ACC112 (cell line): ENCODE data around the gene XPR1.

Experiments used
- H2AFZ ChIP-seq: fragments of 200-600 bp; sonication (generic); one replicate; pipeline ENCODE4 v1.6.0; 2017; ENCODE audit warnings: antibody characterized with exemption, low read length; ENCODE audit not compliant: unreplicated experiment
- H3K27ac ChIP-seq: fragments of 200-600 bp; sonication (generic); 2 replicates; pipeline ENCODE4 v1.5.1; 2014; ENCODE audit warnings: low read depth, mild to moderate bottlenecking, antibody characterized with exemption, low read length, moderate library complexity
- H3K27me3 ChIP-seq: fragments of 200-600 bp; sonication (generic); 2 replicates; pipeline ENCODE4 v1.6.1; 2014; ENCODE audit warnings: mild to moderate bottlenecking, antibody characterized with exemption, low read length, moderate library complexity, mixed read lengths; ENCODE audit not compliant: insufficient read depth
- H3K36me3 ChIP-seq: fragments of 200-600 bp; sonication (generic); 2 replicates; pipeline ENCODE4 v1.6.1; 2016; ENCODE audit warnings: mild to moderate bottlenecking, antibody characterized with exemption, low read length, moderate library complexity, mixed read lengths; ENCODE audit not compliant: insufficient read depth
- H3K4me1 ChIP-seq: fragments of 200-600 bp; sonication (generic); one replicate; pipeline ENCODE4 v1.6.1; 2016; ENCODE audit warnings: low read length, mixed read lengths; ENCODE audit not compliant: insufficient read depth, unreplicated experiment, control insufficient read depth
- H3K4me3 ChIP-seq: fragments of 200-600 bp; sonication (generic); 2 replicates; pipeline ENCODE4 v1.5.1; 2014; ENCODE audit warnings: mild to moderate bottlenecking, low read depth, low read length
- H3K79me2 ChIP-seq: fragments of 200-600 bp; sonication (generic); one replicate; pipeline ENCODE4 v1.6.0; 2016; ENCODE audit warnings: low read length; ENCODE audit not compliant: control insufficient read depth, unreplicated experiment, insufficient read depth

The XPR1 gene

GRCh38 chr1:180902541-180902940 lies 270.7 kb downstream of the XPR1 start:
- no peak overlapping the region for H2AFZ ChIP-seq

GRCh38 chr1:180905927-180906326 lies 274.1 kb downstream of the XPR1 start:
- Histone ChIP-seq H3K79me2 (no peaks in the 10 kb centered on the region), H3K4me3 (no peak overlapping the region), H3K36me3 (no peaks in the 10 kb centered on the region), H2AFZ (no peak overlapping the region), H3K27ac (no peak overlapping the region), H3K27me3 (no peaks in the 10 kb centered on the region), H3K4me1 (no peaks in the 10 kb centered on the region)

More at GRCh38 chr1:180902541-180902940, 270.7 kb downstream of the XPR1 start:
- H3K27ac ChIP-seq = no peak overlapping the region
- H3K4me3 ChIP-seq = no peak overlapping the region
- no peaks in the 10 kb centered on the region for H3K36me3 ChIP-seq
- H3K4me1 ChIP-seq = no peaks in the 10 kb centered on the region
- H3K79me2 ChIP-seq = no peaks in the 10 kb centered on the region
- H3K27me3 ChIP-seq = no peaks in the 10 kb centered on the region

- Histone ChIP-seq H3K27ac (no peak overlapping the region), H3K27me3 (no peaks in the 10 kb centered on the region), H3K4me1 (peaks cover 4% of the 10 kb centered on the region), H3K36me3 (no peaks in the 10 kb centered on the region), H3K4me3 (no peak overlapping the region), H3K79me2 (no peaks in the 10 kb centered on the region), H2AFZ (no peak overlapping the region)
Observed at GRCh38 chr1:180906511-180906910, 274.7 kb downstream of the XPR1 start.

- H3K27ac ChIP-seq = no peak overlapping the region
- peaks cover 5% of the 10 kb centered on the region for H3K4me1 ChIP-seq
- H3K4me3 ChIP-seq = no peak overlapping the region
- no peaks in the 10 kb centered on the region for H3K27me3 ChIP-seq
- H3K36me3 ChIP-seq = no peaks in the 10 kb centered on the region
- H3K79me2 ChIP-seq = no peaks in the 10 kb centered on the region
- H2AFZ ChIP-seq = no peak overlapping the region
Observed at GRCh38 chr1:180907313-180908055, 275.7 kb downstream of the XPR1 start.

GRCh38 chr1:180908074-180908765 lies 276.4 kb downstream of the XPR1 start:
- Histone ChIP-seq H3K27me3 (no peaks in the 10 kb centered on the region), H3K27ac (no peak overlapping the region), H3K4me3 (no peak overlapping the region), H2AFZ (no peak overlapping the region), H3K79me2 (no peaks in the 10 kb centered on the region), H3K4me1 (peaks cover 5% of the 10 kb centered on the region), H3K36me3 (no peaks in the 10 kb centered on the region)

GRCh38 chr1:180909005-180909414 lies 277.2 kb downstream of the XPR1 start:
- H2AFZ ChIP-seq = no peak overlapping the region
- peaks cover 2% of the 10 kb centered on the region for H3K79me2 ChIP-seq
- H3K4me3 ChIP-seq = no peak overlapping the region

GRCh38 chr1:180909462-180909976 lies 277.7 kb downstream of the XPR1 start:
- H3K36me3 ChIP-seq = no peaks in the 10 kb centered on the region
- no peaks in the 10 kb centered on the region for H3K27me3 ChIP-seq
- H3K79me2 ChIP-seq = peaks cover 5% of the 10 kb centered on the region
- H3K4me3 ChIP-seq = no peak overlapping the region
- no peak overlapping the region for H3K27ac ChIP-seq
- H3K4me1 ChIP-seq = peaks cover 12% of the 10 kb centered on the region
- H2AFZ ChIP-seq = no peak overlapping the region

More at GRCh38 chr1:180909005-180909414, 277.2 kb downstream of the XPR1 start:
- H3K4me1 ChIP-seq = peaks cover 9% of the 10 kb centered on the region
- no peaks in the 10 kb centered on the region for H3K27me3 ChIP-seq
- H3K36me3 ChIP-seq = no peaks in the 10 kb centered on the region
- H3K27ac ChIP-seq = no peak overlapping the region

GRCh38 chr1:180911640-180912191 lies 279.9 kb downstream of the XPR1 start:
- peaks cover 8% of the 10 kb centered on the region for H3K79me2 ChIP-seq
- H3K27me3 ChIP-seq = no peaks in the 10 kb centered on the region
- H2AFZ ChIP-seq = peak overlapping the region; percentile 99
- no peaks in the 10 kb centered on the region for H3K36me3 ChIP-seq
- H3K4me3 ChIP-seq = peak overlapping the region; percentile 94
- H3K4me1 ChIP-seq = peaks cover 12% of the 10 kb centered on the region
- H3K27ac ChIP-seq = peak overlapping the region; percentile 55; the same call in 1 of the 2 replicates

- Histone ChIP-seq H3K36me3 (no peaks in the 10 kb centered on the region), H3K27ac (peak overlapping the region; percentile 55), H3K79me2 (peaks cover 8% of the 10 kb centered on the region), H3K4me3 (peak overlapping the region; percentile 94), H3K27me3 (no peaks in the 10 kb centered on the region), H2AFZ (peak overlapping the region; percentile 99), H3K4me1 (peaks cover 12% of the 10 kb centered on the region)
Observed at GRCh38 chr1:180912211-180912800, 280.5 kb downstream of the XPR1 start.

- Histone ChIP-seq H3K79me2 (peaks cover 8% of the 10 kb centered on the region), H3K27ac (peak within 1 kb of the TSS; percentile 55), H3K4me1 (peaks cover 12% of the 10 kb centered on the region), H3K27me3 (no peaks in the 10 kb centered on the region), H3K36me3 (no peaks in the 10 kb centered on the region), H2AFZ (peak within 1 kb of the TSS; percentile 99), H3K4me3 (peak within 1 kb of the TSS; percentile 94)
Observed at GRCh38 chr1:180912801-180913565, 281.2 kb downstream of the XPR1 start, which contains the start of gene KIAA1614. Gene KIAA1614 (plus strand): TSS chr1:180912897. CDS start chr1:180913244, 347 bp downstream.
